ENCODE measurements around the gene RYR3. TPM values are rescaled to one million over a fixed set of nuclear protein-coding genes. Genes with fewer than 3 reads are reported as not detected.

The RYR3 gene
- total RNA-seq, 1 donor from 2014 or later, result not detected

- Mint-ChIP-seq H3K27ac (no peak overlapping the region), H3K4me1 (peaks cover 3% of the 10 kb centered on the region), H3K4me3 (no peak overlapping the region), H3K36me3 (ENCODE audit: low read depth) (no peaks in the 10 kb centered on the region), H3K27me3 (peaks cover 18% of the 10 kb centered on the region), H3K9me3 (no peaks in the 10 kb centered on the region)
- ATAC-seq (ENCODE audit: low read depth) (no peak), DNase-seq (no peak)
- intact Hi-C loops (cut with micrococcal nuclease), result no loop called here
- ChIA-PET CTCF (no interaction called here), POLR2A (no interaction called here)
- TF ChIP-seq CTCF (IDR thresholded peaks at IDR 0.05), result no peak
These were observed 359.8 kb downstream of the RYR3 start for GRCh38 chr15:33670567-33670966.

DNA sequence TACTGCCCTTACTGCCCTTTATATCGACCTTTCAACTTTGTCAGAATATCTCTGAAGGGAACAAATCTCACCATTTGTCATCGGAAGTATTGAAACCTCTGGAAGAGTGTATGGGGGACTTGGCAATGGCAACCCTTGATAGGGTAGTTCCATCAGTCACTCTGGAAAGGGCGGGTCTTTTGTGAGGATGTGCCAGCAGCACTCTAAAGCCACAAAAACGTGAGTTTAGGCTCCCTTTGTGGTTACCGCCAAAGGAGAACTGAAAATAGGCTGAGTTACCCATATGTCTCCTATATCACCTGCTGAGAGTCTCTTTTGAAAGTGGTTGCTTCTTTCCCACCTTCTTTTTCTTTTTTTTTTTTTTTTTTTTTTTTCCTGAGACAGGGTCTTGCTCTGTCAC, 360.7 kb downstream of the RYR3 start:
- intact Hi-C loops (cut with micrococcal nuclease), result no loop called here
- no peak for DNase-seq
- Mint-ChIP-seq H3K4me1 (peaks cover 3% of the 10 kb centered on the region), H3K4me3 (no peak overlapping the region), H3K27me3 (peaks cover 24% of the 10 kb centered on the region), H3K27ac (no peak overlapping the region), H3K36me3 (ENCODE audit: low read depth) (no peaks in the 10 kb centered on the region), H3K9me3 (no peaks in the 10 kb centered on the region)
- POLR2A ChIA-PET, result no interaction called here
- TF ChIP-seq CTCF (IDR thresholded peaks at IDR 0.05), result no peak
- CTCF ChIA-PET, result no interaction called here
- ATAC-seq (ENCODE audit: low read depth), result no peak

DNA sequence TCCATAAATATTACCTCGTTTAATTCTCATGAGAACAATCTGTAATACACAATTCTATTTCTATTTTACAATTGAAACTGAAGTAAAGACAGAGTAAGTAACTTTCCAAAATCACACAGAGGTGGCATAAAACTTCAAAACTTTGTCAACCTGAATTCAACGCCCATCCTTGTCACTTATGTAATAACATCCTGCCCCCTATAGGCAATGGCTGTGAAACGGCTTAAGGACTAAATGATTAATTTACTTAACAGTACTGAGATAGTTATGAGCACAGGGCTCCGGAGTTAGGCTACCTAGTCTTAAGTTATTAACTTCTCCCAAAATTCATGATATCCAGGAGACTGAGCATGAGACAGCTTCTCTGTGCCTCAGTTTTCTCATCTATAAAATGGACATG, 364.5 kb downstream of the RYR3 start:
- Mint-ChIP-seq H3K36me3 (ENCODE audit: low read depth) (no peaks in the 10 kb centered on the region), H3K4me1 (peaks cover 3% of the 10 kb centered on the region), H3K4me3 (no peak overlapping the region), H3K9me3 (no peaks in the 10 kb centered on the region), H3K27ac (no peak overlapping the region), H3K27me3 (peaks cover 37% of the 10 kb centered on the region)
- CTCF ChIA-PET, result no interaction called here
- DNase-seq (no peak), ATAC-seq (ENCODE audit: low read depth) (no peak)
- intact Hi-C loops (cut with micrococcal nuclease), result no loop called here
- POLR2A ChIA-PET, result no interaction called here
- TF ChIP-seq CTCF (IDR thresholded peaks at IDR 0.05), result no peak

DNA sequence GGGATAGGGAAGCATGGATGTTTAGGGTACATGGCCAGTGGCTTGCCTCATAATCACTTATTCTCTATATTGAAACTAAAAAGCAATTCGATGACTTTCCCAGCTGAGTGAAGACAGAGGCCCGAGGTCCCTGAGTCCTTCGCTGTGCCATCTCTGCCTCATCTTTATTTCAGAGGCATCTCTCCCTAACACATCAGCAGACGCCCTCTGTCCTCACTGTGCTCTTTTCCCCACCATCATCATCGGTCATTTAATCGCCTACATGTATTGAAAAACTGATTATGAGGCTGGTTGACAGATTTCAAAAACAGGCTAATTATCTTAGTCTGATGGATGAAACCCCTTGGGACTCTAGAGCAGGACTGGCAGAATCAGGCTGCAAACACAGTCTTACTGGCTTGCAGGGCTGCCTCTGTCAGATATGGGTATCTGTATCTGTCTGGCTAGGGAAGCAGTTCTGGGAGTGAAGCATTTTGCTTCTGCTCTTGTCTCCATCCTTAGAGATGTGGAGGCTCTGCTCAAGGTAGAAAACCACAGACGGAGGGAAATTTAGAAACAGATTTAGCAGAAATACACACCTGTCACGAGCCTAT, 366.6 kb downstream of the RYR3 start:
- no peak overlapping the region for H3K4me3 Mint-ChIP-seq
- POLR2A ChIA-PET, result no interaction called here
- no peaks in the 10 kb centered on the region for H3K4me1 Mint-ChIP-seq
- ATAC-seq (ENCODE audit: low read depth), result no peak
- H3K27me3 Mint-ChIP-seq, result peaks cover 42% of the 10 kb centered on the region
- CTCF ChIA-PET, result no interaction called here
- no peak for DNase-seq
- H3K36me3 Mint-ChIP-seq (ENCODE audit: low read depth), result no peaks in the 10 kb centered on the region
- TF ChIP-seq CTCF (IDR thresholded peaks at IDR 0.05), result no peak
- no peak overlapping the region for H3K27ac Mint-ChIP-seq
- H3K9me3 Mint-ChIP-seq, result no peaks in the 10 kb centered on the region
- intact Hi-C loops (cut with micrococcal nuclease), result no loop called here

DNA sequence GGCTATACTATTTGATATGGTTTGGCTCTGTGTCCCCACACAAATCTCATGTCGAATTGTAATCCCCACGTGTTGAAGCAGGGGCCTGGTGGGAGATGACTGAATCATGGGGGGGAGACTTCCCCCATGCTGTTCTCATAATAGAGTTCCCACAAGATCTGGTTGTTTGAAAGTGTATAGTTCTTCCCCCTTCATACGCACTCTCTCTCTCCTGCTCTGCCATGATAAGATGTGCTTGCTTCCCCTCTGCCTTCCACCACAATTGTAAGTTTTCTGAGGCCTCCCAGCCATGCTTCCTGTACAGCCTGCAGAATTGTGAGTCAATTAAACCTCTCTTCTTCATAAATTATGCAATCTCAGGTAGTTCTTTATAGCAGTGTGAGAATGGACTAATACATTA, 367.4 kb downstream of the RYR3 start:
- H3K27ac Mint-ChIP-seq, result no peak overlapping the region
- CTCF ChIA-PET, result no interaction called here
- H3K9me3 Mint-ChIP-seq, result no peaks in the 10 kb centered on the region
- intact Hi-C loops (cut with micrococcal nuclease), result no loop called here
- H3K36me3 Mint-ChIP-seq (ENCODE audit: low read depth), result no peaks in the 10 kb centered on the region
- POLR2A ChIA-PET, result no interaction called here
- no peak for TF ChIP-seq CTCF (IDR thresholded peaks at IDR 0.05)
- peaks cover 43% of the 10 kb centered on the region for H3K27me3 Mint-ChIP-seq
- no peak for ATAC-seq (ENCODE audit: low read depth)
- no peak overlapping the region for H3K4me3 Mint-ChIP-seq
- H3K4me1 Mint-ChIP-seq, result no peaks in the 10 kb centered on the region
- DNase-seq, result no peak

All from activated B cell treated with CpG ODN at 0.5 μM for 24 hours (primary cell).